Neural progenitor cell (in vitro differentiated cells): Measurements from ENCODE around the gene FBXO46.

Experiments used
- EZH2 ChIP-seq: fragments of 200-600 bp; sonication (generic); IDR thresholded peaks from 2 replicates; pipeline ENCODE4 v1.6.1; 2017; ENCODE audit warnings: antibody characterized with exemption, mild to moderate bottlenecking, moderate library complexity
- TF ChIP-seq, protein P1 (sequence below): fragments of 200-600 bp; sonication (generic); IDR thresholded peaks from 2 replicates; pipeline ENCODE4 v1.5.1; 2017; ENCODE audit warnings: antibody characterized with exemption, mild to moderate bottlenecking

DNA sequence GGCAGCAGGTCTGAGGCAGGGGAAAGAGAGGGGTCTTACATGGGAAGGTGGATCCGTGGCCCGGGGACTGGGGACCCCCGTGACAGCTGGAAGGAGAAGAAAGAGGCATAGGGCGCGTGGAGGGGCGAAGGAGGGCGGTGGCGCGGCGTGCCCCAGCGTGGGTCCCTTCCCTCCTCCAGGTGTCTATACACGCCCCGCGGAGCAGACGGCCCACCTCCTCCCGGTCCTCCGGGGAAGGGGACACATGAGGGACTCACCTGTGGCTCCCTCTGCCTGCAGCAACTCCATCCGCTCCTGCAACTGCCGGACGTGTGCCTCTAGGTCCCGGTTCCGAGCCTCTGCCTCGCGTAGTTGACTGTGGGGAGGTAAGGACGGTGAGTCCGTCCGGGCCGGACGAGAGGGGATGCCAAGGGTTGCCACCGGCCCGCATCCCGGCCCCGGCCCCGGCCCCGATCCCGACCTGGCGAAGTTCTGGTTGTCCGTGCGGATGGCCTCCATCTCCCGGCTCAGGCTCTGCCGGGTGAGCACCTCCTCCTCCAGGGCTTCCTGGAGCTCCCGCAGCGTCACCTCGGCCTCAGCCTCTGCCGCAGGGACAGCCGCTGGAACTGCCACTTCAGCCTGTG lies 40.7 kb upstream of the FBXO46 start:
- TF ChIP-seq, protein P1, sequence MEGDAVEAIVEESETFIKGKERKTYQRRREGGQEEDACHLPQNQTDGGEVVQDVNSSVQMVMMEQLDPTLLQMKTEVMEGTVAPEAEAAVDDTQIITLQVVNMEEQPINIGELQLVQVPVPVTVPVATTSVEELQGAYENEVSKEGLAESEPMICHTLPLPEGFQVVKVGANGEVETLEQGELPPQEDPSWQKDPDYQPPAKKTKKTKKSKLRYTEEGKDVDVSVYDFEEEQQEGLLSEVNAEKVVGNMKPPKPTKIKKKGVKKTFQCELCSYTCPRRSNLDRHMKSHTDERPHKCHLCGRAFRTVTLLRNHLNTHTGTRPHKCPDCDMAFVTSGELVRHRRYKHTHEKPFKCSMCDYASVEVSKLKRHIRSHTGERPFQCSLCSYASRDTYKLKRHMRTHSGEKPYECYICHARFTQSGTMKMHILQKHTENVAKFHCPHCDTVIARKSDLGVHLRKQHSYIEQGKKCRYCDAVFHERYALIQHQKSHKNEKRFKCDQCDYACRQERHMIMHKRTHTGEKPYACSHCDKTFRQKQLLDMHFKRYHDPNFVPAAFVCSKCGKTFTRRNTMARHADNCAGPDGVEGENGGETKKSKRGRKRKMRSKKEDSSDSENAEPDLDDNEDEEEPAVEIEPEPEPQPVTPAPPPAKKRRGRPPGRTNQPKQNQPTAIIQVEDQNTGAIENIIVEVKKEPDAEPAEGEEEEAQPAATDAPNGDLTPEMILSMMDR = no peak
- TF ChIP-seq EZH2 = no peak
